PFSK-1 (cell line): ENCODE data around the gene JAG1.

Experiments
- POLR2AphosphoS5 ChIP-seq: IDR thresholded peaks from 2 replicates; pipeline ENCODE4 v1.6.1; 2012; ENCODE audit warnings: low read depth, mild to moderate bottlenecking, control low read depth, low read length, moderate library complexity
- SIN3A ChIP-seq: IDR thresholded peaks from 2 replicates; pipeline ENCODE4 v1.6.1; 2012; ENCODE audit warnings: mild to moderate bottlenecking, low read length, moderate library complexity, borderline replicate concordance; ENCODE audit not compliant: insufficient read depth
- TAF1 ChIP-seq: IDR thresholded peaks from 2 replicates; pipeline ENCODE4 v1.6.1; 2012; ENCODE audit warnings: low read length, control low read depth, borderline replicate concordance; ENCODE audit not compliant: insufficient read depth

DNA sequence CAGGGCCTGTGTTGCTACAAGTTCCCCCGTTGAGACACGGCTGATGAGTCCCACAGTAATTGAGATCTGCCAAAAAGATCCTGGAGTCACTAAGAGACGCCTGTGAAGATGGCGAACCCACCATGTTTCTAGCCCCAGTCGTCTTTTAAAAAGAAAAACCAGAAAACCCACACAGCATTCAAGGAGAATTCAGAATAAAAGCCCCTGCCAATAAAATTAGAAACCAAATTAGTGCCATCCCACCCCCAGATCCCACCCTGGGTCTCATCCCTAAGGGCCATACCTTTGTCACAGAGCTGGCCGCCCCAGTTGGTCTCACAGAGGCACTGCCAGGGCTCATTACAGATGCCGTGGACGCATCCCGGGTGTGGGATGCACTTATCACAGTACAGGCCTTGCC, 21.6 kb downstream of the JAG1 start:
- TF ChIP-seq SIN3A, result no peak
- no peak for TF ChIP-seq POLR2AphosphoS5
- no peak for TF ChIP-seq TAF1
